ENCODE measurements around the gene DYNC1LI1. TPM values are rescaled to one million over a fixed set of nuclear protein-coding genes. Genes with fewer than 3 reads are reported as not detected.

DYNC1LI1 gene
- total and polyA plus RNA-seq, 9 of the 15 experiments (the other 6 are each of a cell fraction or from before 2014, with no cell fraction given), result 21.0 to 85.4 (median 61.3) TPM

DNA sequence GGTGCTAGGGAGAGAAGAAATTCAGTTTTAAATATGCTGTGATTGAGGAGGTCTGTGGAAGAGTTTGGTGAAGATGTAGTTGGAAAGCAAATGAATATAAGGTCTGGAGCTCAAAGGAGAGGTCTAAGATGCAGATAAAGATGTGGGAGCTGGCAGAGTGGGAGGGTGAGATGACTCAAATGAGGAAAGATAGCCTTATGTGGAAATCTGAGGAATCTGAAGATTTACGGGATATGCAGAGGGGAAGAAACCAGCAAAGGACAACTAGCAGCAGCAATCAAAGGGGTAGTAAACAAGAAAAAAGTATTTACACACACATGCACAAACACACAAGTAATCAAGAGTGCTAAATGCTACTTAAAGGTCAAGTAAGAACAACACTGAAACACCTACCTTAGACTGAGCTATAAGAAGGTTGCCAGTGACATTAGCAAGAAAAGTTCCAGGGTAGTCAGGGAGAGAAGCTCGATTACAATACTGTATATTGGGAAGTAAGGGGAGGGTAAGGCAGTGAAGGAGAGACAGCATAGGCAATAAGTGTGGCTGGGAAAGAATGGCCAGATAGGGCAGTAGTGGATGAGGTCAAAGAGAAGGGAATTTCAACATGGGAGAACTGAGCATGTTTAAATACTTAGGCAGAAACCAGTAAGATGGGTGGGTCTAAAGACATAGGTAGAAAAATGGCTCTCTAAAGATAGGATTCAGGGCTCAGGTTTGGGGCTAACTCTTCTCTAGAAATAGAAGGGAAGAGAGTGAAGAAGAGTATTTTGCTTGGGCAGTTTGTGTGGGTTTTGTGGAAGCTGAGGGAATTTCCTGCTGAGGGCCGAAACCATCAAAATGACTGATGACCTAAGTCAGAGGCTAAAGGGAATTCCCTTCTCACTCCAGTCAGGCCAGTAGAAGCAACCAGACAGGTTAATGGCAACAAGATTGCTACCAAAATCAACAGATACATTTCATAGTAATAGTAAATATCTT is 76.9 kb downstream of the DYNC1LI1 start (continued):
- peak; percentile 29; the same call in 1 of the 2 replicates for TF ChIP-seq CTBP1 (IDR thresholded peaks at IDR 0.05; ENCODE audit: borderline replicate concordance)
- peak; percentile 56; the same call in 1 of the 2 replicates for TF ChIP-seq DPF2 (IDR thresholded peaks at IDR 0.05)
- no peak for TF ChIP-seq ZNF354B (CRISPR knock-in tag; IDR thresholded peaks at IDR 0.05)
- TF ChIP-seq PHF20 (IDR thresholded peaks at IDR 0.05; ENCODE audit: partially characterized antibody), result no peak
- TF ChIP-seq, protein P1, sequence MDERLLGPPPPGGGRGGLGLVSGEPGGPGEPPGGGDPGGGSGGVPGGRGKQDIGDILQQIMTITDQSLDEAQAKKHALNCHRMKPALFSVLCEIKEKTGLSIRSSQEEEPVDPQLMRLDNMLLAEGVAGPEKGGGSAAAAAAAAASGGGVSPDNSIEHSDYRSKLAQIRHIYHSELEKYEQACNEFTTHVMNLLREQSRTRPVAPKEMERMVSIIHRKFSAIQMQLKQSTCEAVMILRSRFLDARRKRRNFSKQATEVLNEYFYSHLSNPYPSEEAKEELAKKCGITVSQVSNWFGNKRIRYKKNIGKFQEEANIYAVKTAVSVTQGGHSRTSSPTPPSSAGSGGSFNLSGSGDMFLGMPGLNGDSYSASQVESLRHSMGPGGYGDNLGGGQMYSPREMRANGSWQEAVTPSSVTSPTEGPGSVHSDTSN (CRISPR knock-in tag; IDR thresholded peaks at IDR 0.05; ENCODE audit: low read depth), result no peak
- TF ChIP-seq, protein P1 (tag; conservative IDR thresholded peaks at IDR 0.05; ENCODE audit: low read depth), result 0 out of 2 replicates have a peak, but pooled peaks have one; percentile 22
- no peak for TF ChIP-seq ZNF766 (CRISPR knock-in tag; conservative IDR thresholded peaks at IDR 0.05)
- peak in 1 of 2 experiments; percentile 59; a peak in 1 of 4 replicates for TF ChIP-seq RCOR1 (IDR thresholded peaks at IDR 0.05; ENCODE audit: borderline replicate concordance in 1 of 2, low read depth in 2 of 2, low read length in 2 of 2)
- TF ChIP-seq FOSL1 (tag; conservative IDR thresholded peaks at IDR 0.05), result peak; percentile 90
- TF ChIP-seq ZNF57 (CRISPR knock-in tag; IDR thresholded peaks at IDR 0.05), result no peak
- TF ChIP-seq SRSF9 (IDR thresholded peaks at IDR 0.05; ENCODE audit: borderline replicate concordance, low read depth, low read length), result no peak
- peak; percentile 5; the same call in 1 of the 2 replicates for TF ChIP-seq OTX1 (CRISPR knock-in tag; IDR thresholded peaks at IDR 0.05)
- TF ChIP-seq, protein P2, sequence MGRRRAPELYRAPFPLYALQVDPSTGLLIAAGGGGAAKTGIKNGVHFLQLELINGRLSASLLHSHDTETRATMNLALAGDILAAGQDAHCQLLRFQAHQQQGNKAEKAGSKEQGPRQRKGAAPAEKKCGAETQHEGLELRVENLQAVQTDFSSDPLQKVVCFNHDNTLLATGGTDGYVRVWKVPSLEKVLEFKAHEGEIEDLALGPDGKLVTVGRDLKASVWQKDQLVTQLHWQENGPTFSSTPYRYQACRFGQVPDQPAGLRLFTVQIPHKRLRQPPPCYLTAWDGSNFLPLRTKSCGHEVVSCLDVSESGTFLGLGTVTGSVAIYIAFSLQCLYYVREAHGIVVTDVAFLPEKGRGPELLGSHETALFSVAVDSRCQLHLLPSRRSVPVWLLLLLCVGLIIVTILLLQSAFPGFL (CRISPR knock-in tag; IDR thresholded peaks at IDR 0.05), result no peak
- peak; percentile 53 for TF ChIP-seq CBFA2T3 (IDR thresholded peaks at IDR 0.05)
- peak; percentile 34 for TF ChIP-seq NCOA4 (IDR thresholded peaks at IDR 0.05; ENCODE audit: partially characterized antibody)
- peak; percentile 74 for TF ChIP-seq SMARCE1 (IDR thresholded peaks at IDR 0.05)
- peak; percentile 68 for TF ChIP-seq ARID1B (IDR thresholded peaks at IDR 0.05)
- no peak for TF ChIP-seq RBM14 (IDR thresholded peaks at IDR 0.05; ENCODE audit: borderline replicate concordance, insufficient read depth, low read depth, low read length)
- peak; percentile 67 for TF ChIP-seq EGR1 (conservative IDR thresholded peaks at IDR 0.05)
- TF ChIP-seq SMAD2 (IDR thresholded peaks at IDR 0.05; ENCODE audit: low read depth, low read length), result no peak
- peak in 1 of 2 experiments; percentile 59; a peak in 1 of 4 replicates for TF ChIP-seq HDAC1 (IDR thresholded peaks at IDR 0.05)
- no peak for TF ChIP-seq BHLHE40 (IDR thresholded peaks at IDR 0.05; ENCODE audit: low read length)
- 0 out of 2 replicates have a peak, but pooled peaks have one; percentile 25 for TF ChIP-seq LARP7 (IDR thresholded peaks at IDR 0.05)
- no peak for TF ChIP-seq SMARCC2 (IDR thresholded peaks at IDR 0.05; ENCODE audit: low read depth)
- no peak for TF ChIP-seq ZC3H8 (IDR thresholded peaks at IDR 0.05)
- no peak for TF ChIP-seq HDAC8 (tag; IDR thresholded peaks at IDR 0.05)
- peak; percentile 41; the same call in 1 of the 2 replicates for TF ChIP-seq EP300 (IDR thresholded peaks at IDR 0.05; ENCODE audit: low read length)
- TF ChIP-seq MEIS2 (IDR thresholded peaks at IDR 0.05; ENCODE audit: partially characterized antibody), result peak; percentile 5

All from K562 (cell line).